ENCODE results near the gene NAT10.
"Not testable (repeated sequence)": the region's sequence is repeated elsewhere in the genome, so short reads cannot be mapped to it uniquely, and the experiment has no call there.

NAT10 gene

DNA sequence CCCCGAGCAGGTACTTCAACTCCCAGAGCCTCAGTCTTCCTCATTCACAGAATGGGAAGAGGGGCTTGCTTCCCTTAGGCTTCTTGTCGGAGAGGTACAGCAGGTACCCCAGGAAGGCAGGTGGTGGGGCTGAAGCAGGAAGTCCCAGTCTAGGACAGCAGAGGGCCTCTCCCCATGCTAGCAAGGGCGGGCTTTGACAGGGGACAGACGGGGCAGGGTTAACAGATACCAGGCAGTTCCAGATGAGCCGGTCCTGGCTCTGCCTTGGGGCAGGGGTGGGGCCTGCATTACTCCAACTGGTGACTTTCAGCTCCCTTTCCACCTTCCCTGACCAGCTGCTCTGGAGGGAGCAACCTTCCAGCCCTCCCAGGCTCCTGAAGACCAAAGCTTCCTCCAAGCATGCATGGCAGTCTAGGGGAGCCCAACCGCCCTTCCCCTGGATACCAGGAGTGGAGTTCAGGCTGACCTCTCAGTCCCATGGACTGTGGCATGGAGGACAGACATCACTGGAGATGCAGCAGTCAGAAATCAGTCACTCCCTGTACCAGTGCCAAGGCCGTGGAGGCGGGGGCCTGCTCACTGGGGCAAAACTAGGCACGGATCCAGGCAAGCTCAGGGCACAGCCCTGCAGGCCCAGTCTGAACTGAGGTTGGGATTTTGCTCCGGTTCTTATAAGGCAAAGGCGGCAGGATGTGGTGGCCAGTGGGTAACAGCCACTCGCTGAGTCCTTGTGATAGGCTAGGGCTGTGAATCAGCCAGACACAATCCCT is 60.5 kb downstream of the NAT10 start:
- FAIRE-seq (no peak), DNase-seq (ENCODE audit: extremely low spot score, insufficient read length, low read depth) (no peak)

DNA sequence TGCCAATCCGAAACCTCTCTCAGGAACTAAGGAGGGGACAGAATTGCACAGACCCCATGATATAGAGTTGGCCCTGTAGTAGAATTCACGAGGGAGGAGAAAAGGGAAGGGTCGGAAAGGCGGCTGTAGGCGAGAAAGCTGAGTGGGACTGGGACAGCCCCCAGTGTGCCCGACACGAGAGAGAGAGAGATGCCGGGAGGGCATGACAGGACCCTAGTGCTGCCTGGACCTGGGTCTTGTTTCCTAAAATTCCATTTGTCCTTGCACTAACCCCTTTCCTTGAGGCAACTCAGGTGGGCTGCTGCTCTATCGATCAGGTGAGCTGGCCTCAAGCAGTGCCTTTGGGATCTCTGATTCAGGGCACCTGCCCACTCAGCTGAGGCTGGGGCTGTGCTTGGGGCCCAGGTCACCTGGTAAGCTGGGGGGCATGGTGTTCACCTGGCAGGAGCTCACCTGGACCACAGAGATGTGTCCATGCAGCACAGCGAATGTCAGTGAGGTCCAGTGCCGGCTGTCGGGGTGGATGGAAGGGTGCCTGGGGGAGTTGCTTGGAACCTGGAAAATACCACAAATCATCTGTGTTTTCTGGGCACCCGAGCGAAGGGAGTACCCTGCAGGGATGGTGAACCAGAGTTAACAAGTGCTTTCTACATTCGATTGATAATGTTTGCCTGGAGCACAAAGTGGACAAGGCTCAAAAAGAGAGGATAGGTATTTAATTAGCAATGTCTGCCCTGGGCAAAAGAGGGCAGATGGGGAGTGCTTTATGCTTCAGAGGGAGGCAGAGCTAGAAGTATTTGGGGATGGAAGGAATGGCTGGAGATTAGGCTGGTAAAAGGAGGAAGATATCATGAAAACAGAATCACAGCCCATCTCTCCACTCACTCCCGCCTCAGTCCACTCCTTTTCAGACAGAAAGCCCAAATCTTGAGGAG is 61.6 kb downstream of the NAT10 start:
- DNase-seq (ENCODE audit: extremely low spot score, insufficient read length, low read depth) (no peak), FAIRE-seq (no peak)

DNA sequence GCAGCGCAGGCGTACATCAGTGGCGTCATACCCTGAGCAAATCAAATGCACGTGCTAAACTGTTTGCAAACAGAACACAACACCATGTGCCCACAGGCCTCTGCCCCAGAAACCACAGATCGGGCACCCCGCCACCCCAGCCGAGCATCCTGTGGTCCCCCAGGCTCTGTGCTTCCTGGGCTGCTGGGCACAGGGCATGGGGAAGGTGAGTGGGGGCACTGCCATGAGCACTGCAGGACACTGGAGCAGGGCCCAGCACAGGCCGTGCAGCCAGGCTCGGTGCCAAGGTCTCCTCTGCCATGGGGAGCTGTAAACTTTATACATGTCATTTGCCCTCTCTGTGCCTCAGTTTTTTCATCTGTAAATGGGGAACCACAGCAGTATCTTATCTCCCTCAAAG is 62.5 kb downstream of the NAT10 start:
- DNase-seq (ENCODE audit: extremely low spot score, insufficient read length, low read depth), result no peak
- no peak for FAIRE-seq

DNA sequence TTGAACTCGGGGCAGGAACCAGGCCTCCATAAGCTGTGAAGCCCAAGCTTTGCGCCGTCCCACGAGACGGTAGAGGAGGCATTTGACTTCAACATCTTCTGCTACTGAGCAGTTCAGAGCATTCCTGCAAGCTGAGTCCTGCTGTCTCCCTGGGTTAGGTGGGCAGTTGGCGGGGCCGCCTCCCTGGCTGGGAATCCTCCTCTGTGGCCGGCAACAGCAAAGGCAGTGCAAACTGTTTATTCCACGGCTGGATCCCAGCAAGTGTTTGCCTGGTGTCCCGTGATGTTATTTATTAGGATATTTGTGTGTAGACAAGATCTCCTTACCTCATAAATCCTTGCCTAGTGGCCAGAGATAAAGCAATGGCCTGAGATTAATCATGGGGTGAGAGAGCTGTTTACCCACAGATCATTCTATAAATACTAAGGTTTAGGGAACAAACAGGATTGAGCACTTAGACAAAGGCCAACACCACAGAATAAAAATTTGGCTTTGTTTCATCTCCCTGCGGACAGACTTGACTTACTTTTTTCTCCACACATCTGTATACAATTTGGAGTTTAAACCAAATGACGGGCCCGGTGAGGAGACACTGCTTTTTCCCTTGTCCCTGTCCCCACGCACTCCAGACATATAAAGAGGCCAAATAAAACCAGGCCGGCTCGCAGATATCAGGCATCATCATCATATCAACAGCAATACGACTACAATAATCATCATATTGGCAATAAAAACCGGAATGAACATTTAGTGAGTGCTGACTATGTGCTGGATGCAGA is 63.4 kb downstream of the NAT10 start:
- DNase-seq (ENCODE audit: extremely low spot score, insufficient read length, low read depth) (no peak), FAIRE-seq (no peak)

DNA sequence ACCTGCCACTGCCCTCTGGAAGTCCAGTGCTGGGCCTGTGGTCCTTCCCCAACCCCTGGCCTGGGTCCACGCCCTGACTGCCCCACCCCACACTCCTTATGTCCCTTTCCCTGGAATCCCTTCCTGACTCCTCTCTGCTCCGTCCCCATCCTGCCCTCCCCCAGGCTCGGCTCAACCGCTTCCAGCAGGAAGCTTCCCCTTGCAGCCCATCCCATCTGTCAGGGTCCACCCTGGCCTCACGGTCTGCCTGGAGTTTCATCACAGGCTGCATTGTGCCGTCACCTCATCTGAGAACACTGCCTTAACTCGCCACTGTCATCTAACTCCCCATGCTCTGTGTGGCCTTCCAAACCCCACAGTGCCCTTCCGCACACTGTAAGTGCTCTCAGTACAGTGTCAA is 64.3 kb downstream of the NAT10 start:
- FAIRE-seq (no peak), DNase-seq (ENCODE audit: extremely low spot score, insufficient read length, low read depth) (no peak)

DNA sequence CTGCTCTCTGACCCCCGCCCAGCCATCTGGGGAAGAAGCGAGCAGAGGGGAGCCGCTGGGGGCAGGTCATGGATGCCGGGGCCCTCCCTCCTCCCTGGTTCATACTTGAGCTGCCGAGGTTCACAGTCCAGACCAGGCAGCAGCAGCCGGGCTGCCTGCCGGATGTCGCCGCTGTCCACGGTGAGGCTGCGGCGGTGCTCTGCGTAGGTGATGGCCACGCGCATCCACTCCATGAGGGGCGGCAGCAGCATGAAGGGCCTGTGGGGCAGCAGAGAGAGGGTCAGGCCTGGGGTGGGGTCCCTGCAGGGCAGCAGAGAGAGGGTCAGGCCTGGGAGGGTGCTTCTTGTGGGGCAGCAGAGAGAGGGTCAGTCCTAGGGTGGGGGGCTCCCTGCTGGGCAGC is 67.6 kb downstream of the NAT10 start:
- no peak for FAIRE-seq
- DNase-seq (ENCODE audit: extremely low spot score, insufficient read length, low read depth), result no peak

DNA sequence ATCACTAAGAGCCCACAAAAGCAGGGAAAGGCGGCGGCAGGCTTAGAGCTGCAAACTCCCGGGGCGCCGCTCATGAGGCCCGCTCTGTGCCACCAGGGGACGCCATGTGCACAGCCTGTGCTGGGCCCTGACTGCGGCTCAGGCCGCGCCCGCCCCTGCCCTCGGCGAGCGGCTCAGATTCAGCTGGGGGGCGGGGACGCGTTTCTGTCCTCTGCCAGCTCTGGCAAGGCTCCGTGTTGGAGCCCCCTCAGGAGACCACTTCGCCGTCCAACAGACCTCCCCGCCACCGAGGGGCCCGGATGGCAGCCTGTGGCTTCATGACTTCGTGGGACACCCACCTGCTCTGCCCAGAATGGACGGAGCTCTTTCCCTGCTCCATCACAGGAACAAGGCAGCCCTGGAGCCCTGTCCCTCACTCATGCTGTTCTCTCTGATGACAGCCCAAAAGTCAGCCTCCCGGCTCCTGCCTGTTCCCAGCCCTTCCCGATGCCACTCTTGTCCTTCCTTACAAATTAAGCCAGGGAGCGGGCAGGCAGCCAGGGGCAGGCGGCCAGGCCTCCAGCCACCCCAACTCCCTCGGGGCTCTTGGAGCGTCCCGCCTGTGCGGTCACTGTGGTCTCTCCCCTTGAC is 69.1 kb downstream of the NAT10 start:
- FAIRE-seq, result peak; percentile 70
- DNase-seq (ENCODE audit: extremely low spot score, insufficient read length, low read depth), result peak; percentile 77

DNA sequence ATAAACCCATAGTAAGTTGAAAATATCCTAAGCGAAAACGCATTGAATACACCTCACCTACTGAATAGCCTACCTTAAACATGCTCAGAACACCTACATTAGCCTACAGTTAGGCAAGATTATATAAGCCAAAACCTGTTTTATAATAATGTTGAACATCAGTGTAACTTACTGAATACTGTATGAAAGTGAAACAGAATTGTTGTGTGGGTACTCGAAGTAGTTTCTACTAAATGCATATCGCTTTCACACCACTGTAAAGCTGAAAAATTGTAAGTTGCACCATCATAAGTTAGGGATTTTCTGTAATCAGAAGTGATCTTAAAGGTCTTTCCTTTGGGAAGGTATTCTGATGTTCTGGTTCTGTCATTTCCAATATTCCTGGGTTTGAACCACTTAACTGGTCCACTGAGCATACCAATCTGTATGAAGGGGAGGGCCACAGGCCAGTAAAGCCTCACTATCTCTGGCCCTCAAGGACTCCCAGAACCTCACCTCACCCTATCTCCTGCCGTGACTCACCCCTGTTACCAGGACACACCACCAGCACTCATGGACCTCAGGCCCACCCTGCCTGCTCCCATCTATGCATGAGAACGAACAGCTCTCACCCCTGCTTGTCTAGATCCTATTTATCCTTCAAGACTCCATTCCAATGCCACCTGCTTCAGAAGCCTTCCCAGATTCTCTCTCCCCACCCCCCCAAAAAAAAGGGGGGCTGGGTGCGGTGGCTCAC is 70.0 kb downstream of the NAT10 start:
- DNase-seq (ENCODE audit: extremely low spot score, insufficient read length, low read depth) (no peak), FAIRE-seq (peak; percentile 76)

DNA sequence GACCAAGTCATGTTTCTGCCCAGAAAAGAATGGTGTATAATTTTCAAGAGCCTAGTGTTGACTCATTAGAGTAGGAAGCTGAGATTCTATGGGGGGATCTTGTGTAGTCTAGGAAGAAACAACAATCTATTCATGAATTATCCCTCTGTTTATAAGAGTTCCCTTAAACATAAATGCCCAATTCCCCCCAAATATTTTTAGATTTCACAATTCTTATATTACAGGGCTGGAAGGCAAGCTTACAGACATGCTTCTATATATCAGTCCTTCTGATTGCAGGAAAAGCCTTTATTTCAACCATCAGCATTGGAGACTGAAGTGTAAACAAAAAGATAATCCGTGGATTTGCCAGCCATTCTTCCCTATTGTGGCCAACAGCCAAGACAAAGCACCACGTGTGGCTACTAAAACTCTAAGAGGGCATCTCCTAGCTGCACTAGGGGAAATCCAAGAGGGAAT is 71.4 kb downstream of the NAT10 start:
- DNase-seq (ENCODE audit: extremely low spot score, insufficient read length, low read depth), result no peak
- FAIRE-seq, result no peak

DNA sequence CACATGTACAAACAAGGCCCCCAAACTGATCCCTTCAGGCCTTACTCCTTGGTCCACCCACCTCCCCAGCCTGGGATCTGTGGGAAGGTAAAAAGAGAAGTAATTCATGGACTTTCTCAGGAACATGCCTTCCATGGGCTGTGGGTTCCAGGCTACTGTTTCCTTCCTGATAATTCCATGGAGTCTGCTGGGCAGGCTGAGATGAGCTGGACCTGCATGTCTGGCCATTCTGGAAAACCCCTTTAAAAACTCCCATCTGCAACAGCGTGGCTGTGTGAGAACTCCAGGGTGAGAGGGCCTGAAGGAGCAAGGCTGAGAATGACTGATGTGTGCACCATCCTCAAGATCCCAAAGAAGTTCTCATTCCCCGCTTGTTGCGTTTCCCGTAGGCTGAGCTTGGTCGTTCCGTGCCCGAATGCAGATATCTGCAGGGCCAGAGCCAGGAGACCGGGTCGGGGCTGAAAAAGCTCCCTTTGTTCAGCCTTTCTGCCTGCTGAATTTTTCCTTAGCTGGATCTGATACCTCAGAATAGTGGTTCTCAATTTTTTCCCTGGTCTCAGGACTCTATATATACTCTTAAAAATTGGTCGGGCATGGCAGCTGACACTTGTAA is 72.9 kb downstream of the NAT10 start:
- no peak for FAIRE-seq
- DNase-seq (ENCODE audit: extremely low spot score, insufficient read length, low read depth), result no peak

DNA sequence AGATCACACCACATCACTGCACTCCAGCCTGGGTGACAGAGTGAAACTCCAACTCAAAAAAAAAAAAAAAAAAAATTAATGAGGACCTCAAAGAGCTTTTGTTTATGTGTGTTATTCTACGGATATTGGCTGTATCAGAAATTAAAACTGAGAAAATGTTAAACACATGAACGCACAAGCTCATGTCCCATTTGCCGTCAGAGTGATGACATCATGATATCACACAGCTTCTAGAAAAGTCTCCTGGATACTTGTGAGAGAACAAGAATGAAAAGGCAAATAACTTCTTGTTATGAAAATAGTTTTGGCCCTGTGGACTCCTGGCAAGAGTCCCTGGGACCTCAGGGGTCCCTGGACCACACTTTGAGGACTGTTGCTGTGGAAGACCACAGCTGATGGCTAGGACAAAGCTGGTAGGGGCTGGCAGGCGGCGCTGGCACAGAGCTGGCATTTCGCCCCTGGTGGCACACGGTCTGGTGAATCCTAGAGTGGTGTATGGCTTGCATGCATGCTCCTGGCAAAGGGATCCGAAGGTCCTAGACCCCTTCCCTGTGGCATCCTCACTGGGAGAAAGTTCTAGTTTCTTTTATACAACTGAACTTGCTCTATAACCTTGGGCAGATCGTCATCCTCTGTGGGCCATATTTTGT is 73.7 kb downstream of the NAT10 start:
- no peak for FAIRE-seq
- no peak for DNase-seq (ENCODE audit: extremely low spot score, insufficient read length, low read depth)

DNA sequence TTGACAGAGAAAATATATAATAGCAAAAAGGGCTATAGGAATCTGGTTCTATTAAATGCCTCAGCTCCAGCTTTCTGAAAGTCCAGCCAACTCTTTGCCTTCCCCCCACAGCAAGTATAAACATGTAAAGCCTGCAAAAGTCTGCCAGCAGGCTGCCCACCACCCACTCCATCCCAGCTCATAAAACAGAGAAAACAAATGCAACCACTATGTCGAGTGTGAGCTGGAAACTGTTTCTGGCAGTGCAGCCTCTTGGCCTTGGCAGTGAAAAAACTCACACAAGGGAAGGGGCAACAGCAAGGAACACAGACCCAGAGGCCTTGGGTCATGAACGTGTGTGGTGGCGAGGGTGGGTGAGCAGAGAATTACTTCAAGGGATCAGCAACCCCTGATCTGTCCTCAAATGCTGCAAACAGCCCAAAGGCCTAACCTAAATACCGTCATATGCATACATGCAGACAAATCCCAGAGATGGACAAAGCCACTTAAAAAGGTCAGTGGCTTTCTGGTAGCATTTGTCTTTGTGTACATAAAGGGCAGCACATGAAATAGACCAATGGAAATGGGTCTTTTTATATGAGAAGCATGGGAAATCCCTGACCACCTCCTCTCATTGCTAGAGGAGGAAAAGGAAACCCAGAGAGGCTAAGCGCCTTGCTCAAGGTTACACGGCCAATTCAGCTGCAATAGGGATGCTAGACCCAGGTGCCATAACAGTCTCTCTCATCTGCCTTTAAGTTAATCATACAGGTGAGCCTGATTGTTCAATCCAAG is 74.8 kb downstream of the NAT10 start:
- FAIRE-seq, result peak; percentile 50
- no peak for DNase-seq (ENCODE audit: extremely low spot score, insufficient read length, low read depth)

DNA sequence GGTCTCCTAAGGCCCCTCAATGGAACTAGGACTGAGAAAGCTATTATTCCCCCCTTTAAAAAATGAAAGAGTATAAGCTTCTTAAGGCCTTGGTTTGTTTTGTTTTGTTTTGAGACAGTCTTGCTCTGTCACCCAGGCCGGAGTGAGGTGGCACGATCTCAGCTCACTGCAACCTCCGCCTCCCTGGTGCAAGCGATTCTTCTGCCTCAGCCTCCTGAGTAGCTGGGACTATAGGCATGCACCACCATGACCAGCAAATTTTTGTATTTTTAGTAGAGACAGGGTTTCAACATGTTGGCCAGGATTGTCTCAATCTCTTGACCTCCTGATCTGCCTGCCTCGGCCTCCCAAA is 75.4 kb downstream of the NAT10 start:
- DNase-seq (ENCODE audit: extremely low spot score, insufficient read length, low read depth); FAIRE-seq: not testable (repeated sequence)

DNA sequence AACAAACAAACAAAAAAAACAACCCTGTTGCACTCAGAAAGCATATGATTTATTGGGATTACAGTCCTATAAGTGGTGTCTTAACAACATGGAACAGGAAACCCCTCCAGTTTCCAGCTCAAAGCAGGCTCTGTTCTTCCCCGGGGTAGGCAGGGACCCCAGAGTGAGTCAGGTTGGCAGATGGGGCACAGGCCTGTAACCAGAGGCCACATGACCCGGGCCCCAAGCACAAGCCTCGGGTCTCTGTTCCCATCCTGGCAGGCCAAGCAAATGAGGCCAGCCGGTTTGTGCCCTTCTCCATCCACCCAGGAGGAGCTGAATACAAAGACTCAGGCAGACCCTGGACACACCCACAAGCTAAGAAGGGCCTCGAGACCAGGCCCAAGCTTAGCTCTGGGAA is 75.8 kb downstream of the NAT10 start:
- no peak for FAIRE-seq
- no peak for DNase-seq (ENCODE audit: extremely low spot score, insufficient read length, low read depth)

DNA sequence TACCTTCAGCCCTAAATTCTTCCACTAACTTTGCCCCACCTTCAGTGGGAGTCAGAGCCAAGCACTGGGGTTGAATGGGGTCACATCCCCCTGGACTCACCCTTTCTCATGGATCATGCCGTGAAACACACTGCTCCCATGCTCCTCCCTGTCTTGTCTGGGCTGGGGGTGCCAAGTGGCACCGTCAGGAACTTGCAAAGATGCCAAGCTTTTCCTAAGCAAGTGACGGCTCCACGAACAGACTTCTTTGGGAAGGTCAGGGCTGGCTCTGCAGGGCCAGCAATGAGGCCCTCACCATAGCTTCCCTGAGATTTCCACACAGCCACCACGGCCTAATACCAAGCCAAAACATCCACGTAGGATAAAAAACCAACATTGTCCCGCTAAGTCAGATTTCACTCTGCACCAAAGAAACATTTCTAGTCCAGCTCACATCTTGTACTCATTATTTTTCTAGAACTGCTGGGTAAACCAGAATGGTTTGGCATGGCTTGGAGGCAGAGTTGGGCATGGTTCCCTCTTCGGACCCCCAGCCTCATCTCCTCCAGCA is 76.5 kb downstream of the NAT10 start:
- no peak for FAIRE-seq
- no peak for DNase-seq (ENCODE audit: extremely low spot score, insufficient read length, low read depth)

DNA sequence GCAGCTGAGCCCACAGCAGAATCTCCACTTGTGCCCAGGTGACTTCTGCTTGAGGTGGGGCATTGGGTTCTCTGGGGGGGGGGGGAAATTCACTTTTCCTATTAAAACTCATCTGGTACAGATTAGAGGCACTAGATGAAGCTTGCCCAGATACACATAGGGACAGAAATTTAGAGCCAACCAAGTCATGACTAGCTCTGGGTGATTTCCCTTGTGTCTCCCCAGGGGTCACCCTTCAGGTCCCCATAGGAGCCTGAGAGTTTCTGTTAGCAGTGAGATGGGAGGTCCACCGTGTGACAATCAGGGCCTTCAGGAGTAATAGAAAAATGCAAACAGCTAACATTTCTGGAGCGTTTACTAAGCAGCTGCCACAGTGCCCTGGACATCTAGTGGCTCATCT is 77.0 kb downstream of the NAT10 start:
- FAIRE-seq, result no peak

DNA sequence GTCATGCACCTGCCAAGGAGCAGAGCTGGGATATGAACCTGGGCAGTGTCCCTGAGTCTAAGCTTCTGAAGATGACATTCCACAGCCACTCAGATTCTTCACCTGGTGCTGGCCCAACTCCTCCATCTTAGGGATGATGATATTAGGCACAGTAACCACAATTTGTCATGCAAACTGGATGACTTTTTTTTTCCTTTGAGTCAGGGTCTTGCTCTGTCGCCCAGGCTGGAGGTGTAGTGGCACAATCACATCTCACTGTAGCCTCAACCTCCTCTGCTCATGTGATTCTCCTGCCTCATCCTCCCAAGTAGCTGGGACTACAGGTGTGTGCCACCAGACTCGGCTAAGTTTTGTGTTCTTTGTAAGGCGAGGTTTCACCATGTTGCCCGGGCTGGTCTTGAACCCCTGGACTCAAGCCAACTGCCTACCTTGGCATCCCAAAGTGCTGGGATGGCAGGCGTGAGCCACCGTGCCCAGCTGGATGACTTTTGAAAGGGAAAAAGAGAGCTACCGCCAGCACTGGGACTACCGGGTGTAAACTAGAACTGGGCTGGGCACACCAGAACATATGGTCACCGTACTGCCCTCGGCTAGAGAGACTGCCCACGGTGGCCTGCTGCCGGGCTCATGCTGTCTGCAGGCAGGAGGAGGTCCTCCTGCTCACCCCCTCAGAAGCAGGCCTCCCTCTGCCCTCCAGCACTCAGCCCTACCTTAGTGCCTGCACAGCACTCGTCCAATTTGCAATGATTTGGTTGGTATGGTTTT is 77.7 kb downstream of the NAT10 start:
- no peak for FAIRE-seq
- no peak for DNase-seq (ENCODE audit: extremely low spot score, insufficient read length, low read depth)

More for the DNA sequence above, 77.0 kb downstream of the NAT10 start:
- DNase-seq (ENCODE audit: extremely low spot score, insufficient read length, low read depth), result no peak
